HG03432 (cell line): ENCODE measurements around the gene CSKMT.
"Not testable (repeated sequence)": the region's sequence is repeated elsewhere in the genome, so short reads cannot be mapped to it uniquely, and the experiment has no call there.

Experiments used
- ATAC-seq: cut with Tn5 transposase; IDR thresholded peaks from one replicate; pipeline ENCODE4 v1.9.1; 2021; ENCODE audit warnings: mild to moderate bottlenecking, moderate library complexity; ENCODE audit not compliant: unreplicated experiment

Gene CSKMT

DNA sequence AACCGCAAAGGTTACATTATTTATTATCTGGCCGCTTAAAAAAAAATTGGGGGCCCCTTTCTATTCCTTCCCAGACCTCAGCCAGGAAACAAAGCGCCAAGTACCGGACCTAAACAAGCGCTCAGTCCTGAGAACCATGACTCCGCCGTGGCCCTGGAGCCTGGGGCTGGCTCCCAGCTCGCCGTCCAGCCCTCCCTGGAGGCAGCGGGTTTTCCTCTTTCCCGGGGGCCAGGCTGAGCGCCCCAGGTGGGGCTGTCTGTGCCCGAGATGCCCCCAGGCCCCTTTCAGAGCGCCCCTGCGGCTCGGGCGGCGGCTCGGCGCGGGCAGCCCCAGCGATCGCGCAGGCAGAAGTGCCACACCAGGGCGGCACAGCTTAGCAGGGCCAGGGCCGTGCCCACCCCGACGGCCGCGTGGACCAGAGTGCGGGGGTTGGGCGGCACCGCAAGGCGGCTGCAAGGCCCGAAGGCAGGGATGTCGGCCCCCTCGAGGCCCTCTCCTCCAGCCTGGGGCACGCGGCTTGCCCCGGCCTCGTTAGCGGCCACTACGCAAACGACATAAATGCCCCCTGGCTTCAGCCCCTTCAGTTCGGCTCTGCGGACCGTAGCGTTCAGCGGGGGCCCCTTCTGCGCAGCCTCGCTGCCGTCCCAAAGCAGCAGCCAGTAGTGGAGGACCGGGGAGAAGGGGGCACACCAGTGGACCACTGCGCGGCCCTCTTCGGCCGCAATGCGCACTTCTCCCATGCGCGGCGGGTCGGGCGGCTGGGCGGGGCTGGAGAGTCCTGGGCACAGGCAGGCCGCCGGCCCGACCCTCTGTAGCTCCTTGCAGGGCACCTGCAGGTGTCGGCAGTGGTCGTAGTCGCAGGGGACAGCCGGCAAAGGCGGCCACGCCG, 22.6 kb downstream of the CSKMT start:
- no peak for ATAC-seq

DNA sequence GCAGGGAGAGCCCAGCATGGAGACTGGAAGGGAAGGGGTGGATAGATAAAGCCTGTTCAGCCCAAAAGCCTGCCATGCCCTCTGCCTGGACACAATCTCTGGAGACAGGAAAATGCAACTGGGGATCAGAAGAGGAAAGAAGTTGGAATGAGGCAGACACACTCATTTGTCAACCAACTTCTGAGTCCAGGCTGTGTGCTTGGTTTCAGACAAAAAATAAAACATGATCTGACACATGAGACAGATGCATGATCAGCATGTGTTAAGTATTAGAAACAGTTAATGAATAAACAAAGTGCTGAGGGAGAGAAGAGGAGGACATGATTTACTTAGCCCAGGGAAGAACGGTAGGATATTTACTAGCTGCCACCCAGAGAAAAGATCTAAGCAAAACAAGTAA, 23.4 kb downstream of the CSKMT start:
- no peak for ATAC-seq

DNA sequence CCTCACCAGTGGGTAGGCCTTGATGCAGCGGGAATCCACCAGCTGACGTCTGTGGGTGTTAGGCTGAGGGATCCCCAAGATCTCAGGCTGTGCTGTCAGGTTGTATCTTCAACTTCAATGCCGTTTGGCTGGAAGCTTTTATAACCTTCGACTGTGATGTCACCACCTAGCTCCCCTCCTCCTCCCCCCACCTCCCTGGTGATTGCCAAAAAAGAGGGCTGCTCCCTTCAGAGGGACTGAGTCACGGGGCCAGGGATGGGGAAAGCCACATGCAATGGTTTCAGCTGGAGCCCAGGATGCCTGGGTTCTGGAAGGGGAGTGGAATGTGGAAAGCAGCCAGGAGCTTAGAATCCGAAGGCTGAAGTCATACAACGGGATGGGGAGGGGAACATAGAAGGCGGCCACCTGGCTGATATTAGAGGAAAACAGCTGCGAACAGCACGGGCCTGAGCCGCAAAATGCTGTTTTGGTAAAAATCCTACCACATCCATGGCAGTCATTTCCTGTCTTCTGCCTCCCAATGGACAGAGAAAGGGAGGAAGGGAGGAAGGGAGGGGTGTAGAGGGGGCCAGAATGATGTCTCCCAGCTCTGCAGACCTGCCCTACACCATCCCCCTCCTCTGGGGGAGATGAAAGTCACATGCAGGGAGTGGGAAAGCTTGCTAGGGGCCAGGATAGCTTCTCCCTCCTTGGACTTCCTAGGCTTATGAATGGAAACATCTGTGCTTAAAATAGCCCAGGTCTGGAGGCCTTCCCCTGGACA, 24.5 kb downstream of the CSKMT start, which contains the start of gene LRRN4CL:
LRRN4CL (minus strand) TSS at position 110 of the 763 bp plus-strand sequence. CDS start 1,022 bp downstream, outside the sequence.
- no peak for ATAC-seq

- ATAC-seq, result not testable (repeated sequence)
Observed at GRCh38 chr11:62693624-62694023, 28.5 kb downstream of the CSKMT start.

DNA sequence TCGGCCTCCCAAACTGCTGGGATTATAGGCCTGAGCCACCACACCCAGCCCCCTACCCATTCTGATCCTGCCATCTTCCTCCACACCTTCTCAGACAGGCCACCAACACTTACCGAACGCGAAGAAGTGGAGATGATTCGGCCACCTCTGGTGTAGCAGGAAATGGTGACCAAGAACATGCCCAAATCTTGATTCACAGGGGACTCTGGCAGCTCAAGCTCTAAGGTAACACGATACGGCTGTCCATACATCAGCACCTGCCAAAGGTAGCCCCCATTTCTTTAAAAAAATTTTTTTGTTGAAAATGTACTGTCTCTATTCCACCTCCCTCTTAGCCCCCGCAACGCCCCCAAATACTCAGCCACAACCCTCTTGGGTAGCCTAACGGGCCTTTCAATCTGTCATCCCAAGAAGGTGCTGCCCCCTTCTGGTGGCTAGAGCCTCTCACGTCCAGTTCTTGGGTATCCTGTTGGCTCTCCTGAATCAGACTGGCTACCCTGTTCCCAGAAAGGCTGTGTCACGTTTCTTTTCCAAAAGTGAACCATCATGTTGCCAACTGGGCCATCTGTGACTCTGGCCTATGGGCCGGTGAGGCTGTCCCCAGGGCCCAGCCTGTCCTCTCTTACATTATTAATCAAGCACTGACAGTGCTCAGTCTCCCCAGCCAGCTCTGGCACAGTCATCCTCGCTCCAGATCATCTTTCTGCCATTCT, 29.5 kb downstream of the CSKMT start:
- ATAC-seq, result no peak

DNA sequence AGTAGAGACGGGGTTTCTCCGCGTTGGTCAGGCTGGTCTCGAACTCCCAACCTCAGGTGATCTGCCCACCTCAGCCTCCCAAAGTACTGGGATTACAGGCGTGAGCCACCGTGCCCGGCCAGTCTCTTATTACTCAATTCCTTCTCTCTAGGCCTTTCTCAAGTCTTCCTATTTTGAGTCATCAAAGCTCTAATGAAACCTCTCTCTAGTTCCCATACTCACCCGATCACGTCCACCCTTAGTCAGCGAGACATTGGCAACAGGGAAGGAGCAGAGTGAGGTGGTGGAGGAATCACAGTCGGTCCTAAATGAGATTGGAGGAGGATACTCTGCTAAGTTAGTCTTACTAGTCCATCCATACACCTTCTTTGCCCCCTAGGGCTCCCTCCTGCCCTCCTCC, 37.1 kb downstream of the CSKMT start:
- ATAC-seq, result no peak

- not testable (repeated sequence) for ATAC-seq
Observed at GRCh38 chr11:62703921-62704320, 38.8 kb downstream of the CSKMT start.

- ATAC-seq, result no peak
Observed at GRCh38 chr11:62705413-62705812, 40.3 kb downstream of the CSKMT start.

- ATAC-seq, result peak; percentile 73
Observed at GRCh38 chr11:62705880-62706849, 41.1 kb downstream of the CSKMT start.

GRCh38 chr11:62706850-62707247, 41.7 kb downstream of the CSKMT start:
- no peak for ATAC-seq

GRCh38 chr11:62707277-62707861, 42.3 kb downstream of the CSKMT start, which contains the start of the genes BSCL2 and GNG3:
Gene BSCL2, minus strand, starts transcription at chr11:62707424. Its CDS starts 229 bp downstream, at chr11:62707195.
Gene GNG3, plus strand, starts transcription at chr11:62707676. Its CDS starts 620 bp downstream, at chr11:62708296.
- ATAC-seq, result no peak

- ATAC-seq, result no peak
Observed at GRCh38 chr11:62708392-62708791, 43.3 kb downstream of the CSKMT start.

- ATAC-seq, result no peak
Observed at GRCh38 chr11:62708793-62709192, 43.7 kb downstream of the CSKMT start.

DNA sequence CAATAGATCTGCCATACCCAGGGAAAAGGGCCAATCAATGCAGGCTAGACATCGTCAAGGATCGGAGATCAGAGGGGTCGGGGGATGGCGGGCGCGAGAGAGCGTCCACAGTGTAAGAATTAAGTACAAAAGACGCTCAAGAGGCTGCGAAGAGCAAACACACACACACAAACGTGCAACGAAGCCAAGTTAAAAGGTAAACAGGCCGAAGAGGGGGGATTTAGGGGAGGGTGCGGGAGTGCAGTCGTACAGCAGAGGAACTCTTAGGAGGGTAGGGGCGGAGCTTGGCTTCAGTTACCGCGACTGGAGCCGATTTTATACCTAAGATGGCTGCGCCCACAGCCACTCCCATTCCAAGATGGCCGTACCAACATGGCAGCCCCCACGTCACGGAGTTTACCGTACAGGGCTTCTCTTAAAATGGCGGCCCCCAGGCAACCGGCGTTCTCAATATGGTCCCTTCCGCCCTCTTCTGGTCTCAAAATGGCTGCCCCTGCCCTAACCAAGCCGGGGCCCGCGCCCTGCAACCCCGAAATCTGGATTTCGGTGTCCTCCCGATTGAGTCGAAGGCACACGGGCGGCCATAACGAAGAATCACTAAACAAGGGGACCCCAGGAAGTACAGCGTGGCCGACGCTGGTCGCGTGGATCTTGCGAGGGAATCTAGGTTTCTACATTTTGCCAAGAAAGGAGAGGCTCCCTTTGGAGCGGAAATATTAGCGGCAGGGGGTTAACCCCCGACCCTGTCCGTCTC, 44.3 kb downstream of the CSKMT start:
- peak; percentile 66 for ATAC-seq

- no peak for ATAC-seq
Observed at GRCh38 chr11:62710001-62710345, 44.9 kb downstream of the CSKMT start.

DNA sequence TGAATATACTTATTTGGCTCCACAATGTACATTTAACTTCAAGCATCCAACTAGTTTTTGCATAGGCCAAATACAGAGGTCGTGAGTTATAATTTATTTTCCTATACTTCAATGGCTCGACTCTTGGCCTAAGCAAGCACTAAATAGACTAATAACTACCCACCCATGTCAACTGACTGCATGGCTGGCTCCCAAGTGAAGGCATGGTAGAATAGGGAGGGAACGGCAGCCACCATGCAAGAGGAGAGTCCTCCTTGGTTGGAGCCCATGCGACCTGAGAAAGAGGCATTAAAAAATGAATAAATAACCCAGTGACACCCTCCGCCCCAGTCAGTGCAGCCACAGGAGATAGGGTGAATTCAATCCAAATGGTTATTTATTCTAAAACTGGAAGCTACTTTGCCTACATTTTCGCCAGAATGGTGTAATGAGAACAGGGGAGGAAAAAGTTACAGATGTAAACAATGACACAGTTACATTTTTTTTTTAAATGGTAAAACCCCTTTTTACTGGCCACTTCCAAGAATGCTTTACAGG, 47.2 kb downstream of the CSKMT start:
- ATAC-seq, result no peak

DNA sequence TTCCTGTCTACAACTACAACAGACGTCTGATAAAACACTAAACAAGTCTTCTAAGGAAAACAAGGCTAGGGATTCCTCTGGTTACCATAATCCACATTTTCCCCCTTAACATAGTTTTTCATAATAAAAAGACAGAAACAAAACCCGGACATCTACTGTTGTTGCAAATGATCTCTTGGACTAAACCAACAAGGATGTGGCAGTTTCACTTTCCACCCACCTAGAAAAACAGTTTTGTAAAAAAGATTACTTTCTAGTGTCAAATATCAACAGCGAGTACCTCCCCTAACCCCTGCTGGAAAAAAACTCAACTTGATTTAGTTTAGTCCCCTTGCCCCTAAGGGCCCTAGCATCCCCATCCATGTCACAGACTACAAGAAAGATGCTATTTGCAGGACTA, 47.7 kb downstream of the CSKMT start:
- ATAC-seq, result no peak

- ATAC-seq, result no peak
Observed at GRCh38 chr11:62713343-62713742, 48.2 kb downstream of the CSKMT start.
